NCI-H748 treated with DMSO at 0.1 percent for 48 hours (cell line): ENCODE measurements around the gene EARS2.
"Not testable (repeated sequence)": the region's sequence is repeated elsewhere in the genome, so short reads cannot be mapped to it uniquely, and the experiment has no call there.

Experiments
- DNase-seq: peaks from one replicate; lab custom pipeline; 2025; lab: John Stamatoyannopoulos, UW

Gene EARS2

DNA sequence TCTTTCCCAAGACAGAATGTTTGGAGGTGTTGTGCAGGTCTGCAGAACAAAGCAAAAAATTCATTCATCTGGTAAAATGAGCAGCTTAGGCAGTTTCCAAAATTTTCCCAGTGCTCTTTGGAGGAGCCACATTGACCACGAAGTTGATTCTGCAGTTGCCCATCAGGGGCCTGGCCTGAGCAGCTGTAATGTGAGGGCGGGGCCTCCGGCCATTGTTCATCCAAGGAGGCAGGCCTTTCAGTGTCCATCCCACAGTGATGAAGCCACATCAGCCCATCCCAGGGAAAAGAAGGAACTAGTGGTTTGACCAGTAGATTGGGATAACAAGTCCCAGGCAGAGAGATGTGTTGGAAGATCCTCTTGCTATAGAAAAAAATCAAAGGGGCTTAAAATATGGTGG, 10.5 kb upstream of the EARS2 start:
- DNase-seq = no peak

DNA sequence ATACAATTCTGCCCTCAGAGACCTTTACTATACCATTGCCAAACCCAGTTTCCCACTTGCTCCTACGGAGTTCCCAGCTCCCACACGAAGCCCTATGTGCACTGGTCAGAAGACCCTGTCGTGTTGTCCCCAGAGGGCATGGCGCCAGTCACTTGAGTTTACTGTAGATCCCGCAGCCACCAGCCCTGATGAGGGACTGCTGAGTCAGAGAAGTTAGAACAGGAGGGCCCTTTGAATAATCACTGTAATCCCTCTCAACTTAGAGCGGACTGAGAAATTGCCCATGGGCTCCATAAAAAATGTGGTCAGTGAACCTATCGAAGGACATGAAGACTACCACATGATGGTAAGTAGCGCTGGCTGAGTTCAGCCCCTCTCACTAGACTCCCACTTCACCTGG, 9.6 kb upstream of the EARS2 start:
- DNase-seq = no peak

GRCh38 chr16:23564575-23565363, 7.6 kb upstream of the EARS2 start:
- DNase-seq = no peak

- DNase-seq = no peak
These were observed 6.0 kb upstream of the EARS2 start for GRCh38 chr16:23563186-23563585.

DNA sequence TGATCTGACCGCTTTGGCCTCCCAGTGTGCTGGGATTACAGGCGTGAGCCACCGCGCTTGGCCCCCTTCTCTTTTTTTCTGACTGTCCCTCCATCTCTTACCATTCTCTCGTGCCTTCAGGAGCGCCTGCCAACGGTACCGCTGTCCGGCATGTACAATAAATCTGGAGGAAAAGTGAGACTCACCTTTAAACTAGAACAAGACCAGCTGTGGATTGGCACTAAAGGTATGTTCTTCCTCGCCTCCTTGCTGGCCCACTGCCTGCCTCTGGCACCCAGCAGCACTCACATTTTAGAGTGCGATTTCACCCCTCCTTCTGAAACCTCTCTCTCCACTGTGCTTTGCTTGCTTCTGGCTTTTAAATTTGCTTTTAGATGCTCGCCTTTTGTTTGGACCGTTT, 5.4 kb upstream of the EARS2 start:
- DNase-seq = no peak

GRCh38 chr16:23561586-23561985, 4.4 kb upstream of the EARS2 start:
- no peak for DNase-seq

- no peak for DNase-seq
These were observed 891 bp upstream of the EARS2 start for GRCh38 chr16:23557779-23558702.

DNA sequence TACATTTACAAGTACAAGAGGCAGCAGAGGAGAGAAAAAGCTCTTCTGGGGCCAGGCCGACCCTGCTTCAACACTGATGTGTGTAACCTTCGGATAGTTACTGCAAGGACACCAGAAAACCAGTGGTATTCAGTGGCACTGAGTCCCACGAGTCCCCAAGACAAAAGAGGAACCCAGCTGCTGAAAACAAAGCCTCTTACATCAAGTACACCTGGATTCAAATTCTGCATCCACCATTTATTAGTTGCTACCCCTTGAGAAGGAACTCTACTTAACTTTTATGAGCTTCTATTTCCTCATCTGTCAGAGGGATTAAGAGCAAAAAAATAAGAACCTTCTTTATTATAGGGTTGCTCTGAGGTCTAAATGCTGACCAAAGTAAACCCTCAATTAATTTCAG, 2.6 kb downstream of the EARS2 start:
- DNase-seq = no peak

DNA sequence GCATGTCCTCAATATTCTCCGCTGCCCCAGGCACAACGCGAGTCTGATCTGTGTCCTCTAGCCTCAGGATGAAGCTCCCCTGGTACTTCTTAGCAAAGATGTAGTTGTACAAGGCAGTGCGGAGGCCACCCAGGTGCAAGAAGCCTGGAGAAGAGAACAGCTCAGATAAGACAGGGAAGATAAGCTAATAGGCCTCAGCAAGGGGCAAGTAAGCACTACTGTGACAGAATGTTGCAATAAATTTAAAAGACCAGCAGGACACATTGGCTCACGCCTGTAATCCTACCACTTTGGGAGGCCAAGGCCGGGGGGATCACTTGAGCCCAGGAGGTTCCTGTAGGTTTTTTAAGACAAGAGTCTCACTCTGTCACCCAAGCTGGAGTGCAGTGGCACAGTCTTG, 5.0 kb downstream of the EARS2 start:
- no peak for DNase-seq

DNA sequence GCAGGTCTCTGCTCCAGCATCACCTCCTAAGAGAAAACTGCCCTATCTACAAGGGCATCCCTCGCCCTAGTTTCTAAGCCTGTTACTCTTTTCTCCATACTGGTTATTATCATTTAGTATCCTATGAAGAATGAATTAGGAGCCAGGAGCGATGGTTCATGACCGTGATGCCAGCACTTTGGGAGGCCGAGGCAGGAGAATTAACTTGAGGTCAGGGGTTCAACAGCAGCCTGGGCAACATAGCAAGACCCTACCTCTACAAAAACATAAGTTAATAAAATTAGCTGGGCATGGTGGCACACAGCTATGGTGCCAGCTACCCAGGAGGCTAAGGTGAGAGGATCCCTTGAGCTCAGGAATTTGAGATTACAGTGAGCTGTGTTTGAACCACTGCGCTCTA, 7.2 kb downstream of the EARS2 start:
- no peak for DNase-seq

GRCh38 chr16:23544436-23544835, 12.7 kb downstream of the EARS2 start:
- DNase-seq = no peak

- DNase-seq = not testable (repeated sequence)
These were observed 16.4 kb downstream of the EARS2 start for GRCh38 chr16:23540817-23541178.

- DNase-seq = no peak
These were observed 16.9 kb downstream of the EARS2 start for GRCh38 chr16:23539984-23540816.

DNA sequence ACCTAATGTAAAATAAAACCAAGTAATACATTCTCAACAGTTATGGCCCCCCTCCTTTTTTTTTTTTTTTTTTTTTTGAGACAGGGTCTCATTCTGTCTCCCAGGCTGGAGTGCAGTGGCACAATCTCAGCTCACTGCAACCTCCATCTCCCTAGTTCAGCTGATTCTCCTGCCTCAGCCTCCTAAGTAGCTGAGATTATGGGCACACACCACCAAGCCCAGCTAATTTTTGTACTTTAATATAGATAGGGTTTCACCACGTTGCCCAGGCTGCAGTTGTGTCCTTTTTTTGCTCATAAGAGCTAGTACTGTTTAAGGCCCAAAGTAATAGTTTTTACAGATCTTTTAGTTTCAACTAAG, 18.3 kb downstream of the EARS2 start:
- DNase-seq = no peak

- DNase-seq = no peak
These were observed 19.8 kb downstream of the EARS2 start for GRCh38 chr16:23537390-23537789.

- DNase-seq = no peak
These were observed 21.2 kb downstream of the EARS2 start for GRCh38 chr16:23535901-23536300.

GRCh38 chr16:23534868-23535860, 22.0 kb downstream of the EARS2 start:
- no peak for DNase-seq

- no peak for DNase-seq
These were observed 24.7 kb downstream of the EARS2 start for GRCh38 chr16:23532448-23532847.

GRCh38 chr16:23530062-23530461, 27.1 kb downstream of the EARS2 start:
- no peak for DNase-seq

- no peak for DNase-seq
These were observed 28.4 kb downstream of the EARS2 start for GRCh38 chr16:23528644-23529310.
